22Rv1 (cell line): ENCODE measurements around the gene STAT6.
A peak's percentile ranks its signal among the peaks of the same experiment; 100 is the strongest.

ENCODE experiments used
- H3K27ac ChIP-seq: fragments of 450-650 bp; 2 replicates; pipeline ENCODE4 v1.5.1; 2017
- ZFX ChIP-seq: fragments of 450-650 bp; IDR thresholded peaks from 2 replicates; pipeline ENCODE4 v1.6.1; 2017; ENCODE audit warnings: antibody characterized with exemption, borderline replicate concordance
- TF ChIP-seq, protein P1 (sequence below): fragments of 450-650 bp; IDR thresholded peaks from 2 replicates; pipeline ENCODE4 v1.5.1; 2017; ENCODE audit warnings: mild to moderate bottlenecking

The STAT6 gene

DNA sequence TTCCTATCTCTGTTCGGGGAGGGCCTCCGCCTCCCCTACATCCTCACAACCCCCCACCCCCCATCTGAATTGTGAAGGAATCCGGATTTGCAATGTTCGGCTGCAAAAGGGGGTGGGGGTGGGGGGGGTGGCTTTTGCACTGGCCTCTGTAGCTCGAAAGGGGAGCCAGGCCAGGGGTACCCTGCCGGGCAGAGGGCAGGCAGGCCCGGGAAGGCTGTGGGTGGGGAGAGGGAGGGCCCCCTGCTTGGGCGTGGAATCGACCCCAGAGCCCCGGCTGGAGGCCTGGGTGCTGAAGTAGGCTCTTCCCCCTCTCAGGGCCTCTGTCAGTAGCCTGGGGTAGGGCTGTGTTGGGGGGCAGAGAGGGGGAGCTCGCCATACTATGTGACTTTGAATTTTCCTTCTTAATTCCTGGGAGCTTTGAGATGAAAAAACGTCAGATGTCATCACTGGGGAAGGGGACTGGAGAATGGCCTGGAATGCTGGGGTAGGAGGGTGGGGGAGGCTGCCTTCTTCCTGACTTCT, 18.2 kb upstream of the STAT6 start:
- H3K27ac ChIP-seq: no peak overlapping the region
- TF ChIP-seq ZFX: no peak
- TF ChIP-seq, protein P1, sequence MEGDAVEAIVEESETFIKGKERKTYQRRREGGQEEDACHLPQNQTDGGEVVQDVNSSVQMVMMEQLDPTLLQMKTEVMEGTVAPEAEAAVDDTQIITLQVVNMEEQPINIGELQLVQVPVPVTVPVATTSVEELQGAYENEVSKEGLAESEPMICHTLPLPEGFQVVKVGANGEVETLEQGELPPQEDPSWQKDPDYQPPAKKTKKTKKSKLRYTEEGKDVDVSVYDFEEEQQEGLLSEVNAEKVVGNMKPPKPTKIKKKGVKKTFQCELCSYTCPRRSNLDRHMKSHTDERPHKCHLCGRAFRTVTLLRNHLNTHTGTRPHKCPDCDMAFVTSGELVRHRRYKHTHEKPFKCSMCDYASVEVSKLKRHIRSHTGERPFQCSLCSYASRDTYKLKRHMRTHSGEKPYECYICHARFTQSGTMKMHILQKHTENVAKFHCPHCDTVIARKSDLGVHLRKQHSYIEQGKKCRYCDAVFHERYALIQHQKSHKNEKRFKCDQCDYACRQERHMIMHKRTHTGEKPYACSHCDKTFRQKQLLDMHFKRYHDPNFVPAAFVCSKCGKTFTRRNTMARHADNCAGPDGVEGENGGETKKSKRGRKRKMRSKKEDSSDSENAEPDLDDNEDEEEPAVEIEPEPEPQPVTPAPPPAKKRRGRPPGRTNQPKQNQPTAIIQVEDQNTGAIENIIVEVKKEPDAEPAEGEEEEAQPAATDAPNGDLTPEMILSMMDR: no peak

DNA sequence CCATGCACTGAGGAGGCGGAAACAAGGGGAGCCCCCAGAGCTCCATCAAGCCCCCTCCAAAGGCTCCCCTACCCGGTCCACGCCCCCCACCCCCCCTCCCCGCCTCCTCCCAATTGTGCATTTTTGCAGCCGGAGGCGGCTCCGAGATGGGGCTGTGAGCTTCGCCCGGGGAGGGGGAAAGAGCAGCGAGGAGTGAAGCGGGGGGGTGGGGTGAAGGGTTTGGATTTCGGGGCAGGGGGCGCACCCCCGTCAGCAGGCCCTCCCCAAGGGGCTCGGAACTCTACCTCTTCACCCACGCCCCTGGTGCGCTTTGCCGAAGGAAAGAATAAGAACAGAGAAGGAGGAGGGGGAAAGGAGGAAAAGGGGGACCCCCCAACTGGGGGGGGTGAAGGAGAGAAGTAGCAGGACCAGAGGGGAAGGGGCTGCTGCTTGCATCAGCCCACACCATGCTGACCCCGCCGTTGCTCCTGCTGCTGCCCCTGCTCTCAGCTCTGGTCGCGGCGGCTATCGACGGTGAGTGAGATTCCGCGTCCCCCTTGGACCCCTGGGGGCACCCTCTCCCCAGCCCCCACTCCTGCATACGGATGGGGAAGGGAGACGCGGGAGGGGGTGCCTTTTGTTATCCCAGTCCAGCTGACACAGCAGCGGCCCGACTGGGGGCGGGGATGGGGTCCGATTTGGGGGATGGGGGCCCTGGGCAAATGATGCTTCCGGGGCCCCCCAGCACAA, 17.5 kb upstream of the STAT6 start:
- peak overlapping the region; percentile 75 for H3K27ac ChIP-seq
- no peak for TF ChIP-seq ZFX
- TF ChIP-seq, protein P1: no peak

DNA sequence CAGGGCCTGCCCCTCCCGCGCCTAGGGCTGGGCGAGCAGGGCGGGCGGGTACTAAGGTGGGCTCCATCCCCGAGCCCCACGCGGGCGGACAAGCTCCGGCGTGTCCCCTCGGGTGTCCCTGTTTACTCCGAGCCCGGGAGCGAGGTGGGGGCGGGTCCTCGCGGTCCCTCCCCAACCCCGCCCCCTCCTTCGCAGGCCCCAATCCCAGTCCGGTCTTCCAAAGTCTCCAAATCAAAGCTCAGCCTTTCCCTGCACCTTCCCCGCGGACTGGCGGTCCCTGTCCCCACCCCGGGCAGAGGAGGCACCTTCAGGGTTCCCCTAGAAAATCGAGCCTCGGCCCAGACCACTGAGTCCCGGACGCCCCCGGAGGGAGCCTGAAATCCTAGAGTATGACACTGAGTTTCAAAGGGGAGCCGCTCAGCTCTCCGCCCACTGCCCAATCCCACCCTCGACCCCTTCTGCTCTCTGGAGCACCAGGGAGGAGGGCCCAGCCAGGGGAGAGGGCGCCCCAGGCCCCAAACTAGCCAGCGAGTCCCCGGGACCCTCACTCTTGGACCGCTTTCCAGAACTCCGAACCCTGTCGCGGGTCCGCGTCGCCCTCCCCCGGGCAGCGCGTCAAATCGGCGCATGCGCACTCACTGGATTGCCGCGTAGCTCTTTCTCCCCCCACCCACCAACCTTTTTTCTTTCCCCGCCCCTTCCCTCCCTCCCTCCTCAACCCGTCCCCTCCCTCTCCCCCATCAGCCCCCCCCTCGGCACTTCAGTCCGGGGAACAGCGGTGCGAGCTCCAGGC, 16.8 kb upstream of the STAT6 start, which contains the start of gene LRP1:
TSS of gene LRP1 (plus strand) at position 758 of the 793 bp plus-strand sequence. CDS start 482 bp downstream, outside the sequence.
- H3K27ac ChIP-seq: peak within 1 kb of the TSS; percentile 75
- TF ChIP-seq, protein P1: no peak
- TF ChIP-seq ZFX: no peak

DNA sequence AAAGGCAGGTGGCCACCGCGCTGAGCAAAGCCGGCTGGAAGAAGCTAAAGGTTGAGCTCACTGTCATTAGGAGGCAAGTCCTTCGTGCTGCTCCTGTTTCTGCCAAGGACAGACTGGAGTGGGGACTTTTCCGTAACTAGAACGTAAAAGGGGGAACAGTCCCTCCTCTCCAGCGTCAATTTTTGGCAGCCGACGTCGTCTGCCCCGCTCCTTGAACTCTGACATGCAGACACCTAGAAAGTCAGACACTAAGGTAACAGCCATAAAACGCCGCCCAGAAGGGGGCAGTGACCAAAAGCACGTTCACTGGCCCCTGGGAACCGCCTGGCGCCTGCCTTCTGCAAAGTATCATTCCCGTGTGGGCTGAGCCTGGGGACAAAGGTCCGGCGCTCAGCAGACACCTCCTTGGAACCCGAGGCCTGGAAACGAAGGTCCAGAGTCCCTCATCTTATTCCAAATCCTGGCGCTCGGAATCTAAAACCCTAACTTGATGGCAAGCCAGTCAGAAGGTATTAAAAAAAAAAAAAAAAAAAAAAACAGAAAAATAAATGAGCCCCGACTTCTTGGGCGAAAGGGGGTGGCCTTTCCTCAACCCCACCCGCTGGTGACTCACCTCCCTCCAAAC, 16.1 kb upstream of the STAT6 start:
- no peak for TF ChIP-seq ZFX
- TF ChIP-seq, protein P1: peak; percentile 63
- peak overlapping the region; percentile 75 for H3K27ac ChIP-seq

DNA sequence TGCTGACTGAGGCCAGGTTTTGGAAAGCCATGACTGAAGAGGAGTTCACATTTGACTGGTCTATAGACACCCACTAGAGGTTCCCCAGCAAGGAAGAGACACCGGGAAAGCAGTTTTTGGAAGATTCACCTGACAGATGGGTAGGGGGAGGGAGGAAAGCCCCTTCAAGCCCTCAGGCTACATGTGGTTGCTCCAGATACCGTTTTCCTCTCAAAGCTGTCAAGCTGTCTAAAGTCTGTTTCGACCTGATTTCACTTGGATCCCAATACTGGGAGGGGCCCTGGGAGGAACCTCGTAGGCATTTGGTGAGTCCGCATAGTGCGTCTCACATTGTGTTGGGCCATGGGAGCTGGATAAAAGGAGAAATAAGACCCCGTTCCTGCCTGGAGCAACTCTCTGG, 15.4 kb upstream of the STAT6 start:
- H3K27ac ChIP-seq: peak overlapping the region; percentile 75; the same call in 1 of the 2 replicates
- TF ChIP-seq, protein P1: no peak
- no peak for TF ChIP-seq ZFX

DNA sequence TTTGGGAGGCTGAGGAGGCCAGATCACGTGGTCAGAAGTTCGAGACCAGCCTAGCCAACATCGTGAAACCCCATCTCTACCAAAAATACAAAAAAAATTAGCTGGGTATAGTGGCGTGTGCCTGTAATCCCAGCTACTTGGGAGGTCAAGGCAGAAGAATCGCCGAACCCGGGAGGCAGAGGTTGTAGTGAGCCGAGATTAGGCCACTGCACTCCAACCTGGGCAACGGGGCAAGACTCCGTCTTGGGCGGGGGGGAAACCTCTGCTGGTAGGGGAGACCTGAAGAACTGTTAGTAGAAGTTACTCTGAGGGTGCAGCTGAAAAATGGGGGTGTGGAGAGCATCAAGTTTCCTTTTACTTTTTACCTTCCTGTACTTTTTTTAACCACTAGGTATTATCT, 14.9 kb upstream of the STAT6 start:
- TF ChIP-seq, protein P1: no peak
- TF ChIP-seq ZFX: no peak
- no peak overlapping the region for H3K27ac ChIP-seq
